A549 (cell line): ENCODE data around the gene THAP7. TPM values are rescaled to one million over a fixed set of nuclear protein-coding genes. Genes with fewer than 3 reads are reported as not detected.

ENCODE experiments used
- ATAC-seq, 2 experiments: fragments of 200-7000 bp in 1 of 2; fragments of >200 bp in 1 of 2; cut with Nextera tagmentation in 1 of 2; cut with Tn5 transposase in 1 of 2; 3 replicates each; pipeline versions ENCODE4 v1.8.0 to v1.9.1; 2018 to 2020; ENCODE audit warnings: mild to moderate bottlenecking in 1 of 2, moderate library complexity in 1 of 2
- CTCF ChIA-PET: fragments of 300-600 bp; sonication (Branson Sonifier 250); formaldehyde crosslinking; extraction: SDS; loops from one replicate; lab custom pipeline; 2021; ENCODE audit warnings: antibody characterized with exemption, inconsistent platforms; lab: Yijun Ruan, JAX
- POLR2A ChIA-PET: fragments of 350-600 bp; formaldehyde crosslinking; extraction: SDS; loops from one replicate; lab custom pipeline; 2021; ENCODE audit warnings: antibody characterized with exemption, inconsistent platforms; lab: Yijun Ruan, JAX
- DNase-seq, 2 experiments: peaks; one replicate each; pipeline versions ENCODE4 v3.0.0 to v3.0.0-alpha.2; 2011 to 2016; ENCODE audit warnings: low read depth in 1 of 2, low spot score in 1 of 2
- FAIRE-seq: peaks from 2 replicates; lab custom pipeline; 2011; peaks lifted over from hg19 to GRCh38; lab: Jason Lieb, UNC
- H3K27ac ChIP-seq, 2 experiments: fragments of >200 bp; sonication (Bioruptor Twin); formaldehyde crosslinking; 3 replicates each; pipeline ENCODE4 v1.5.1; 2016 to 2017
- H3K4me1 ChIP-seq: fragments of >200 bp; sonication (Bioruptor Twin); formaldehyde crosslinking; 3 replicates; pipeline ENCODE4 v1.6.1; 2016
- H3K4me2 ChIP-seq: fragments of >200 bp; sonication (Bioruptor Twin); formaldehyde crosslinking; 3 replicates; pipeline ENCODE4 v1.6.1; 2016
- H3K4me3 ChIP-seq: fragments of >200 bp; sonication (Bioruptor Twin); formaldehyde crosslinking; 3 replicates; pipeline ENCODE4 v1.5.1; 2016
- H3K9me3 ChIP-seq: fragments of >200 bp; sonication (Bioruptor Twin); formaldehyde crosslinking; 3 replicates; pipeline ENCODE4 v1.6.1; 2016
- CBX8 ChIP-seq: fragments of 200-600 bp; sonication (generic); IDR thresholded peaks from 2 replicates; pipeline ENCODE4 v1.6.1; 2016
- CHD4 ChIP-seq: fragments of 200-600 bp; sonication (generic); IDR thresholded peaks from 2 replicates; pipeline ENCODE4 v1.6.1; 2016; ENCODE audit warnings: antibody characterized with exemption, mild to moderate bottlenecking, borderline replicate concordance
- CTCF ChIP-seq: fragments of >200 bp; sonication (Bioruptor Twin); formaldehyde crosslinking; IDR thresholded peaks from 3 replicates; pipeline ENCODE4 v1.5.1; 2016
- EHMT2 ChIP-seq: fragments of 200-600 bp; sonication (generic); IDR thresholded peaks from 2 replicates; pipeline ENCODE4 v1.6.1; 2016; ENCODE audit warnings: antibody characterized with exemption, low read depth, mild to moderate bottlenecking, moderate library complexity
- ESRRA ChIP-seq: fragments of 150-350 bp; IDR thresholded peaks from 2 replicates; pipeline ENCODE4 v1.6.1; 2014; ENCODE audit warnings: mild to moderate bottlenecking, low read length, borderline replicate concordance
- FOXS1 ChIP-seq: fragments of 250-450 bp; sonication (Bioruptor Pico); IDR thresholded peaks from 2 replicates; pipeline ENCODE4 v1.5.0; 2020; ENCODE audit warnings: mild to moderate bottlenecking, moderate library complexity
- HDAC2 ChIP-seq: fragments of 200-600 bp; sonication (generic); IDR thresholded peaks from 2 replicates; pipeline ENCODE4 v1.6.1; 2016
- HOXB13 ChIP-seq: fragments of 250-450 bp; sonication (Bioruptor Pico); IDR thresholded peaks from 2 replicates; pipeline ENCODE4 v1.5.0; 2020; ENCODE audit warnings: low read depth, mild to moderate bottlenecking, moderate library complexity
- HOXB5 ChIP-seq: fragments of 250-450 bp; sonication (Bioruptor Pico); IDR thresholded peaks from 2 replicates; pipeline ENCODE4 v1.5.0; 2020; ENCODE audit warnings: mild to moderate bottlenecking, moderate library complexity
- KDM1A ChIP-seq: fragments of 200-600 bp; sonication (generic); IDR thresholded peaks from 2 replicates; pipeline ENCODE4 v1.6.1; 2016; ENCODE audit warnings: low read depth, mild to moderate bottlenecking
- MAZ ChIP-seq: fragments of 150-350 bp; IDR thresholded peaks from 2 replicates; pipeline ENCODE4 v1.6.1; 2014; ENCODE audit warnings: antibody characterized with exemption, low read depth, low read length, borderline replicate concordance
- NFE2L2 ChIP-seq: fragments of 150-350 bp; conservative IDR thresholded peaks from 2 replicates; pipeline ENCODE4 v1.6.1; 2014; ENCODE audit warnings: low read length
- NR3C1 ChIP-seq: fragments of >200 bp; sonication (Bioruptor Twin); formaldehyde crosslinking; IDR thresholded peaks from 3 replicates; pipeline ENCODE4 v1.6.1; 2017
- PHF8 ChIP-seq: fragments of 200-600 bp; sonication (generic); IDR thresholded peaks from 2 replicates; pipeline ENCODE4 v1.6.1; 2016; ENCODE audit warnings: low read depth, mild to moderate bottlenecking, antibody characterized with exemption, moderate library complexity, borderline replicate concordance
- SREBF2 ChIP-seq: fragments of 450-650 bp; IDR thresholded peaks from 2 replicates; pipeline ENCODE4 v1.6.1; 2014; ENCODE audit warnings: mild to moderate bottlenecking, moderate library complexity
- USF2 ChIP-seq: fragments of 450-650 bp; IDR thresholded peaks from 2 replicates; pipeline ENCODE4 v1.6.1; 2014; ENCODE audit warnings: antibody characterized with exemption
- ZC3H11A ChIP-seq: fragments of 450-650 bp; IDR thresholded peaks from 2 replicates; pipeline ENCODE4 v1.6.1; 2014; ENCODE audit warnings: antibody characterized with exemption, mild to moderate bottlenecking
- ZNF302 ChIP-seq: fragments of 250-450 bp; sonication (Bioruptor Pico); IDR thresholded peaks from 2 replicates; pipeline ENCODE4 v1.9.0; 2021; ENCODE audit warnings: inconsistent platforms, mild to moderate bottlenecking, moderate library complexity
- WGBS: methylation state at CpG from one replicate; pipeline ENCODE4 v1.1.6; 2017; ENCODE audit errors: missing lambda C conversion rate; 5-methylcytosine and 5-hydroxymethylcytosine counted together
- polyA plus RNA-seq, 4 experiments: library from polyadenylated mRNA; depleted of rRNA in 3 of 4; stranded (reverse); fragments of >200 nt; fragmentation: RNase III in 1 of 4; extraction: RNeasy Plus Mini Kit Qiagen cat#74134 plus additional on column Dnase treatment in 1 of 4; gene quantifications; 2 replicates in 3 of 4; 3 replicates in 1 of 4; pipeline ENCODE4 v1.2.3, GENCODE V29; 2011 to 2017
- TF ChIP-seq, protein P1 (sequence below): IDR thresholded peaks from 2 replicates; pipeline ENCODE4 v1.6.1; 2012
- TF ChIP-seq, protein P2 (sequence below): fragments of 150-350 bp; IDR thresholded peaks from 2 replicates; pipeline ENCODE4 v1.6.1; 2014; ENCODE audit warnings: low read depth, mild to moderate bottlenecking, low read length

Gene THAP7
- polyA plus RNA-seq, 2 of the 4 experiments (the other 2 are of a cell fraction) = 15.9 to 22.7 TPM

GRCh38 chr22:20953342-20953608 lies 48.6 kb downstream of the THAP7 start (continued):
- TF ChIP-seq CTCF = no peak

GRCh38 chr22:20952544-20953341 lies 49.2 kb downstream of the THAP7 start:
- no peak for ATAC-seq
- no peak overlapping the region; a peak in 2 of 6 replicates for H3K27ac ChIP-seq
- no peak for FAIRE-seq
- DNase-seq = no peak
- no peaks in the 10 kb centered on the region for H3K9me3 ChIP-seq
- CTCF ChIA-PET = interaction anchor here (0.6 to 1.0 kb wide), 6 partner anchors 10 to 174 kb away, joined by 3 to 4 read pairs (median 3); no protein-coding TSS in a partner anchor
- TF ChIP-seq SREBF2 (no peak), ZNF302 (CRISPR knock-in tag) (no peak), NR3C1 (no peak), EHMT2 (no peak), CTCF (no peak), HOXB5 (CRISPR knock-in tag) (no peak), USF2 (no peak), CBX8 (no peak), ZC3H11A (no peak), HOXB13 (CRISPR knock-in tag) (no peak), NFE2L2 (no peak), CHD4 (no peak), FOXS1 (no peak)
- TF ChIP-seq, protein P1, sequence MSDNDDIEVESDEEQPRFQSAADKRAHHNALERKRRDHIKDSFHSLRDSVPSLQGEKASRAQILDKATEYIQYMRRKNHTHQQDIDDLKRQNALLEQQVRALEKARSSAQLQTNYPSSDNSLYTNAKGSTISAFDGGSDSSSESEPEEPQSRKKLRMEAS = no peak
- TF ChIP-seq, protein P2, sequence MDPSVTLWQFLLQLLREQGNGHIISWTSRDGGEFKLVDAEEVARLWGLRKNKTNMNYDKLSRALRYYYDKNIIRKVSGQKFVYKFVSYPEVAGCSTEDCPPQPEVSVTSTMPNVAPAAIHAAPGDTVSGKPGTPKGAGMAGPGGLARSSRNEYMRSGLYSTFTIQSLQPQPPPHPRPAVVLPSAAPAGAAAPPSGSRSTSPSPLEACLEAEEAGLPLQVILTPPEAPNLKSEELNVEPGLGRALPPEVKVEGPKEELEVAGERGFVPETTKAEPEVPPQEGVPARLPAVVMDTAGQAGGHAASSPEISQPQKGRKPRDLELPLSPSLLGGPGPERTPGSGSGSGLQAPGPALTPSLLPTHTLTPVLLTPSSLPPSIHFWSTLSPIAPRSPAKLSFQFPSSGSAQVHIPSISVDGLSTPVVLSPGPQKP = no peak
- H3K4me1 ChIP-seq = peaks cover 38% of the 10 kb centered on the region
- H3K4me3 ChIP-seq = no peak overlapping the region
- H3K4me2 ChIP-seq = no peak overlapping the region
- POLR2A ChIA-PET = no interaction called here
- WGBS = 86% methylated on average over 13 of the region's 13 CpGs

- TF ChIP-seq ESRRA (no peak), SREBF2 (no peak), PHF8 (no peak), HDAC2 (no peak), MAZ (no peak), KDM1A (no peak)
- TF ChIP-seq, all 56 proteins: peak for 0
- no peak for FAIRE-seq
- Histone ChIP-seq H3K4me3 (no peak overlapping the region), H3K4me2 (no peak overlapping the region), H3K27ac (peak overlapping the region in 1 of 2 experiments; percentile 47; a peak in 1 of 6 replicates), H3K4me1 (peaks cover 38% of the 10 kb centered on the region), H3K9me3 (no peaks in the 10 kb centered on the region)
- 94% methylated on average over 7 of the region's 8 CpGs for WGBS
- CTCF ChIA-PET = interaction anchor here (0.6 to 0.9 kb wide), 4 partner anchors 25 to 174 kb away, joined by 3 to 4 read pairs (median 3); no protein-coding TSS in a partner anchor
- no peak for ATAC-seq
- no peak for DNase-seq
- POLR2A ChIA-PET = no interaction called here
Observed at GRCh38 chr22:20951932-20952380, 50.0 kb downstream of the THAP7 start.
